PFSK-1 (cell line): Measurements from ENCODE around the gene PLOD2.

ENCODE experiments used
- FOXP2 ChIP-seq: optimal IDR thresholded peaks from 2 replicates; pipeline ENCODE3; 2011; ENCODE audit warnings: borderline replicate concordance, control low read depth, inconsistent platforms; ENCODE audit not compliant: insufficient read depth; ENCODE audit errors: extremely low read length, extremely low read depth
- POLR2AphosphoS5 ChIP-seq: IDR thresholded peaks from 2 replicates; pipeline ENCODE4 v1.6.1; 2012; ENCODE audit warnings: low read depth, mild to moderate bottlenecking, control low read depth, low read length, moderate library complexity
- REST ChIP-seq, 2 experiments: IDR thresholded peaks; 2 replicates each; pipeline versions ENCODE4 v1.6.1 to v1.8.0; 2011 to 2012; ENCODE audit warnings: low read depth in 2 of 2, low read length in 2 of 2, control low read depth in 1 of 2, inconsistent platforms in 1 of 2, mild to moderate bottlenecking in 1 of 2, moderate library complexity in 1 of 2; ENCODE audit not compliant: insufficient read depth in 1 of 2
- SIN3A ChIP-seq: IDR thresholded peaks from 2 replicates; pipeline ENCODE4 v1.6.1; 2012; ENCODE audit warnings: mild to moderate bottlenecking, low read length, moderate library complexity, borderline replicate concordance; ENCODE audit not compliant: insufficient read depth
- TAF1 ChIP-seq: IDR thresholded peaks from 2 replicates; pipeline ENCODE4 v1.6.1; 2012; ENCODE audit warnings: low read length, control low read depth, borderline replicate concordance; ENCODE audit not compliant: insufficient read depth

The PLOD2 gene

GRCh38 chr3:146088840-146089239 lies 72.1 kb downstream of the PLOD2 start:
- TF ChIP-seq SIN3A (no peak), TAF1 (no peak), POLR2AphosphoS5 (no peak), REST (IDR thresholded peaks at IDR 0.05; ENCODE audit: insufficient read depth in 1 of 2, low read depth in 2 of 2, low read length in 2 of 2) (no peak), FOXP2 (no peak)

GRCh38 chr3:146087116-146087515 lies 73.9 kb downstream of the PLOD2 start:
- TF ChIP-seq TAF1 = no peak
- no peak for TF ChIP-seq SIN3A
- TF ChIP-seq REST (IDR thresholded peaks at IDR 0.05; ENCODE audit: insufficient read depth in 1 of 2, low read depth in 2 of 2, low read length in 2 of 2) = no peak
- TF ChIP-seq FOXP2 = no peak
- no peak for TF ChIP-seq POLR2AphosphoS5

- TF ChIP-seq REST (IDR thresholded peaks at IDR 0.05; ENCODE audit: insufficient read depth in 1 of 2, low read depth in 2 of 2, low read length in 2 of 2) = no peak
- TF ChIP-seq POLR2AphosphoS5 = no peak
- TF ChIP-seq TAF1 = no peak
- TF ChIP-seq FOXP2 = no peak
- TF ChIP-seq SIN3A = no peak
Measured at GRCh38 chr3:146086211-146086610, 74.8 kb downstream of the PLOD2 start.

- no peak for TF ChIP-seq POLR2AphosphoS5
- no peak for TF ChIP-seq FOXP2
- no peak for TF ChIP-seq SIN3A
- TF ChIP-seq TAF1 = no peak
- TF ChIP-seq REST (IDR thresholded peaks at IDR 0.05; ENCODE audit: insufficient read depth in 1 of 2, low read depth in 2 of 2, low read length in 2 of 2) = no peak
Measured at GRCh38 chr3:146085678-146086077, 75.3 kb downstream of the PLOD2 start.

GRCh38 chr3:146080578-146080977 lies 80.4 kb downstream of the PLOD2 start:
- no peak for TF ChIP-seq SIN3A

GRCh38 chr3:146078031-146078430 lies 83.0 kb downstream of the PLOD2 start:
- no peak for TF ChIP-seq POLR2AphosphoS5
- no peak for TF ChIP-seq REST (IDR thresholded peaks at IDR 0.05; ENCODE audit: insufficient read depth in 1 of 2, low read depth in 2 of 2, low read length in 2 of 2)
- TF ChIP-seq TAF1 = no peak
- no peak for TF ChIP-seq SIN3A
- no peak for TF ChIP-seq FOXP2
